KMS-11 (cell line): ENCODE data around the gene MGST2.

Source experiments
- H2AFZ ChIP-seq: fragments of 200-600 bp; sonication (generic); 2 replicates; pipeline ENCODE4 v1.6.1; 2016; ENCODE audit warnings: antibody characterized with exemption, mixed run types, low read depth
- H3K27ac ChIP-seq: fragments of 200-600 bp; sonication (generic); 2 replicates; pipeline ENCODE4 v1.6.1; 2016; ENCODE audit warnings: mild to moderate bottlenecking, mixed run types
- H3K27me3 ChIP-seq: fragments of 200-600 bp; sonication (generic); 2 replicates; pipeline ENCODE4 v1.6.1; 2017; ENCODE audit warnings: mild to moderate bottlenecking, low read depth, mixed run types, moderate library complexity; ENCODE audit not compliant: insufficient read depth
- H3K36me3 ChIP-seq: fragments of 200-600 bp; sonication (generic); 2 replicates; pipeline ENCODE4 v1.6.1; 2017; ENCODE audit warnings: mild to moderate bottlenecking, mixed run types; ENCODE audit not compliant: insufficient read depth
- H3K4me1 ChIP-seq: fragments of 200-600 bp; sonication (generic); 2 replicates; pipeline ENCODE4 v1.6.1; 2016; ENCODE audit warnings: mild to moderate bottlenecking, low read depth, mixed run types; ENCODE audit not compliant: poor library complexity, severe bottlenecking
- H3K4me2 ChIP-seq: fragments of 200-600 bp; sonication (generic); 2 replicates; pipeline ENCODE4 v1.7.0; 2016; ENCODE audit warnings: mild to moderate bottlenecking, mixed run types
- H3K4me3 ChIP-seq: fragments of 200-600 bp; sonication (generic); IDR thresholded peaks from 2 replicates; pipeline ENCODE4 v1.6.1; 2017; ENCODE audit warnings: low read depth, low read length, mixed read lengths; ENCODE audit not compliant: insufficient read depth
- H3K79me2 ChIP-seq: fragments of 200-600 bp; sonication (generic); 2 replicates; pipeline ENCODE4 v1.6.1; 2016; ENCODE audit warnings: low read depth, mixed run types; ENCODE audit not compliant: insufficient read depth
- H3K9ac ChIP-seq: fragments of 200-600 bp; sonication (generic); 2 replicates; pipeline ENCODE4 v1.6.1; 2016; ENCODE audit warnings: mild to moderate bottlenecking, mixed run types
- H4K20me1 ChIP-seq: fragments of 200-600 bp; sonication (generic); 2 replicates; pipeline ENCODE4 v1.6.1; 2016; ENCODE audit warnings: mild to moderate bottlenecking, mixed run types; ENCODE audit not compliant: insufficient read depth
- CTCF ChIP-seq: fragments of 200-600 bp; sonication (generic); conservative IDR thresholded peaks from 2 replicates; pipeline ENCODE4 v1.6.1; 2017; ENCODE audit warnings: low read depth, mild to moderate bottlenecking, antibody characterized with exemption, low read length, moderate library complexity, mixed read lengths

Gene MGST2

GRCh38 chr4:139740531-139741041, 75.0 kb downstream of the MGST2 start:
- Histone ChIP-seq H3K27me3 (no peaks in the 10 kb centered on the region), H4K20me1 (no peaks in the 10 kb centered on the region), H3K79me2 (no peaks in the 10 kb centered on the region), H3K9ac (no peak overlapping the region), H3K27ac (no peak overlapping the region), H3K4me2 (no peak overlapping the region; the same call in 1 of the 2 replicates), H3K4me3 (no peak overlapping the region), H3K36me3 (no peaks in the 10 kb centered on the region), H2AFZ (no peak overlapping the region), H3K4me1 (peaks cover 29% of the 10 kb centered on the region)
- no peak for TF ChIP-seq CTCF

GRCh38 chr4:139743027-139743426, 77.4 kb downstream of the MGST2 start:
- Histone ChIP-seq H3K27me3 (no peaks in the 10 kb centered on the region), H3K4me1 (peaks cover 12% of the 10 kb centered on the region), H3K79me2 (no peaks in the 10 kb centered on the region), H3K4me2 (no peak overlapping the region), H4K20me1 (no peaks in the 10 kb centered on the region), H2AFZ (no peak overlapping the region), H3K9ac (no peak overlapping the region), H3K4me3 (no peak overlapping the region), H3K27ac (no peak overlapping the region), H3K36me3 (no peaks in the 10 kb centered on the region)
- TF ChIP-seq CTCF: no peak

- Histone ChIP-seq H3K79me2 (no peaks in the 10 kb centered on the region), H2AFZ (no peak overlapping the region), H3K4me2 (no peak overlapping the region), H3K4me1 (peaks cover 16% of the 10 kb centered on the region), H3K4me3 (no peak overlapping the region), H3K36me3 (no peaks in the 10 kb centered on the region), H4K20me1 (no peaks in the 10 kb centered on the region), H3K27me3 (no peaks in the 10 kb centered on the region), H3K27ac (no peak overlapping the region), H3K9ac (no peak overlapping the region)
- no peak for TF ChIP-seq CTCF
Observed at GRCh38 chr4:139744232-139744631, 78.6 kb downstream of the MGST2 start.

GRCh38 chr4:139745111-139745639, 79.6 kb downstream of the MGST2 start:
- Histone ChIP-seq H3K4me1 (peaks cover 14% of the 10 kb centered on the region), H3K4me2 (no peak overlapping the region), H4K20me1 (no peaks in the 10 kb centered on the region), H3K4me3 (no peak overlapping the region), H3K27ac (no peak overlapping the region), H3K79me2 (no peaks in the 10 kb centered on the region), H2AFZ (no peak overlapping the region), H3K36me3 (no peaks in the 10 kb centered on the region), H3K27me3 (no peaks in the 10 kb centered on the region), H3K9ac (no peak overlapping the region)
- no peak for TF ChIP-seq CTCF
